Skeletal muscle tissue (tissue), 4 donors: ENCODE measurements around the gene PRKCSH. TPM values are rescaled to one million over a fixed set of nuclear protein-coding genes. Genes with fewer than 3 reads are reported as not detected.
"Not testable (repeated sequence)": the region's sequence is repeated elsewhere in the genome, so short reads cannot be mapped to it uniquely, and the experiment has no call there.

Experiments used
- H3K27ac ChIP-seq: one replicate; pipeline ENCODE4 v1.7.0; 2013; ENCODE audit warnings: mild to moderate bottlenecking, low read depth, low read length, inconsistent platforms
- H3K27me3 ChIP-seq, 3 donors: one replicate each; pipeline ENCODE4 v1.7.0; 2013; ENCODE audit warnings: low read length in 3 of 3; ENCODE audit not compliant: control insufficient read depth in 3 of 3, insufficient read depth in 3 of 3
- H3K36me3 ChIP-seq, 3 donors: one replicate each; pipeline ENCODE4 v1.7.0; 2013; ENCODE audit warnings: low read length in 3 of 3; ENCODE audit not compliant: control insufficient read depth in 3 of 3, insufficient read depth in 3 of 3
- H3K4me1 ChIP-seq, 3 donors: one replicate each; pipeline ENCODE4 v1.7.0; 2013; ENCODE audit warnings: low read length in 3 of 3, mild to moderate bottlenecking in 3 of 3; ENCODE audit not compliant: control insufficient read depth in 3 of 3, insufficient read depth in 3 of 3
- H3K4me3 ChIP-seq, 3 donors: one replicate each; pipeline ENCODE4 v1.7.0; 2013; ENCODE audit warnings: low read length in 3 of 3
- H3K9ac ChIP-seq, 3 donors: one replicate each; pipeline ENCODE4 v1.7.0; 2013; ENCODE audit warnings: low read length in 3 of 3, mild to moderate bottlenecking in 3 of 3, moderate library complexity in 2 of 3, low read depth in 1 of 3
- H3K9me3 ChIP-seq, 3 donors: one replicate each; pipeline ENCODE4 v1.7.0; 2013; ENCODE audit warnings: low read length in 3 of 3; ENCODE audit not compliant: control insufficient read depth in 3 of 3
- total RNA-seq: library from RNA; depleted of rRNA; stranded (reverse); fragments of >200 nt; gene quantifications from one replicate; pipeline ENCODE4 v1.2.3, GENCODE V29; 2014
- donor health status: Osteomylitis.

The PRKCSH gene
- total RNA-seq, 1 donor from 2014 or later: 67.8 TPM

DNA sequence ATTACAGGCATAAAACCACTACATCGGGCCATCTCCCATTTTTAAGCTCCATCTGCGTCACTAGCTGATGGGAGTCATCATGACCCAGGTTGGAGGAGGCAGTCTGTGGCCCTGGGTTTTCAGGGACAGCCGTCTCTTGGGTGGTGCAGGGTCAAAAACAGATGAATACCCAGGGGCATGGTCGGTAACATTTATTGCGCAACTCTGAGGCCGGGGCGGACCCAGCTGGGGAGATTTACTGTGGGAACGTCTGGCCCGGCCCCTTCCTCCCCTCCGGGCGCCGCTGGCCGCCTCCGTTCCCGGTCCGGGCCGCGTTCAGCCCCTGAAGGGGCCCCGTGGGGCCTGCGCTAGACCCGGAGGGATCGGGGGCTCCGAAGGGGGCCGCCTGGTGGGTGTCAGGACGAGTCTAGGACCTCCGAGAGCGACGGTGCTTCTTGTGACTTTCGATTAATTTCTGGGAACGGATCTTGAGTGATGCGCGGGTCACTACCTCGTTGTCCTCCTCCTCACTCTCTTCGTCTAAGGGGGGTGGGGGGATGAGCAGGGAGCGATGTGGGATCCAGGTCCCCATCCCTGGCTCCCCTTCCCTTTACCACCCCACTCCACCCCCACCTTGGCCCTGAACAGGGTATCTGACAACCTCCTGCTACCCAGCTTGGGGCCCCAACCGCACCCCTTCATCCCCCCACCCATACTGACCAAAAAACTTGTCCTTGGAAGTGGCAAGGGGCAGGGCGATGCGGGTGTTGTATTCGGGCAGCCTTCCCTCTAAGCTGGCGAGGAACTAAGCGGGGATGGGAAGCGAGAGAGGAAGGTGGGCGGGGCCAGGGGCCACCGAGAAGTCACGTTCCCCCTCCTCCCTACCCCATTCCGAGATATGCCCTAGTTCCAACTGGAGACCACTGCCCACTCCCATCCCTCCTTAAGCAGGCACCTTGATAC, 14.7 kb upstream of the PRKCSH start:
- Histone ChIP-seq H3K4me1 (peaks cover 8 to 23% (median 16%) of the 10 kb centered on the region in 3 donors), H3K4me3 (peak overlapping the region; percentile 27 to 54 (median 43)), H3K9ac (peak overlapping the region in 1 of 3 donors; percentile 33), H3K9me3 (no peaks in the 10 kb centered on the region), H3K27me3 (peaks cover 50 to 64% (median 52%) of the 10 kb centered on the region in 3 donors), H3K27ac (peak overlapping the region; percentile 44), H3K36me3 (no peaks in the 10 kb centered on the region)

DNA sequence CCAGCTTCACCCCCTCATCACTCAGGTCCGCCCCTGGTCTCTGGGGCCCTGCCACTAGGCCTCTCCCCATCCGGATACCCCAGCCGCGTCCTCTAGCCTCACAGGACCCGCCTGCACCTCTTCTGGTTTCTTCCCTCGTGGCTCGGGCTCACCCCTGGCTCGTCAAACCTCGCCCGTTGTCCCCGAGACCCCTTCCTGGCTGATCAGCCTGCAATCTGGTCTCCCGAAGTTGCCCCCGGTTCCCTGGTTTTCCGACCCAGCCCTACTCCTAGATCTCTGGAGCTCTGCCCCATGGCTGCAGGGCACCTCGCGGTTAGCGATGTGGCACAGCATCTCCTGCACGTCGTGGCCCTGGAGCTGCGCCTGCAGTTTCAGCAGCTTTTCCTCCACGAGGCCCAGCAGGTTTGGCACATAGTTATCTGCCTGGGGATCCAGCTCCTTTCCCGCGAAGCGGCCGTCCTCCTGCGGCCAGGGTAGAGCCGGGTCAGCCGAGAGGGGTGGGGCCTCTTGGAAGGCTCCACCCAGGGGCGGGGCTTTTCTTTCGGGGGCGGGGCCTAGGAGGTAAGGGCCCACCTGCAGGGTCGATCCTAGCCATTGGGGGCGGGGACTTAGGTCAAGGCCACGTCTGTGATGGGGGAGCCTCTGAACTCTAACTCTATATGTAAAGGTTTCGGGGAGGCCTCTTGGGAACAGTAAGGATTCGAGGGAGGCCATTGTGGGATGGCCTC, 13.9 kb upstream of the PRKCSH start:
- Histone ChIP-seq H3K4me3 (peak overlapping the region; percentile 26 to 54 (median 27)), H3K9me3 (no peaks in the 10 kb centered on the region), H3K36me3 (no peaks in the 10 kb centered on the region), H3K27ac (no peak overlapping the region), H3K9ac (peak overlapping the region in 1 of 3 donors; percentile 25), H3K4me1 (peaks cover 8 to 23% (median 16%) of the 10 kb centered on the region in 3 donors), H3K27me3 (peaks cover 50 to 64% (median 50%) of the 10 kb centered on the region in 3 donors)

DNA sequence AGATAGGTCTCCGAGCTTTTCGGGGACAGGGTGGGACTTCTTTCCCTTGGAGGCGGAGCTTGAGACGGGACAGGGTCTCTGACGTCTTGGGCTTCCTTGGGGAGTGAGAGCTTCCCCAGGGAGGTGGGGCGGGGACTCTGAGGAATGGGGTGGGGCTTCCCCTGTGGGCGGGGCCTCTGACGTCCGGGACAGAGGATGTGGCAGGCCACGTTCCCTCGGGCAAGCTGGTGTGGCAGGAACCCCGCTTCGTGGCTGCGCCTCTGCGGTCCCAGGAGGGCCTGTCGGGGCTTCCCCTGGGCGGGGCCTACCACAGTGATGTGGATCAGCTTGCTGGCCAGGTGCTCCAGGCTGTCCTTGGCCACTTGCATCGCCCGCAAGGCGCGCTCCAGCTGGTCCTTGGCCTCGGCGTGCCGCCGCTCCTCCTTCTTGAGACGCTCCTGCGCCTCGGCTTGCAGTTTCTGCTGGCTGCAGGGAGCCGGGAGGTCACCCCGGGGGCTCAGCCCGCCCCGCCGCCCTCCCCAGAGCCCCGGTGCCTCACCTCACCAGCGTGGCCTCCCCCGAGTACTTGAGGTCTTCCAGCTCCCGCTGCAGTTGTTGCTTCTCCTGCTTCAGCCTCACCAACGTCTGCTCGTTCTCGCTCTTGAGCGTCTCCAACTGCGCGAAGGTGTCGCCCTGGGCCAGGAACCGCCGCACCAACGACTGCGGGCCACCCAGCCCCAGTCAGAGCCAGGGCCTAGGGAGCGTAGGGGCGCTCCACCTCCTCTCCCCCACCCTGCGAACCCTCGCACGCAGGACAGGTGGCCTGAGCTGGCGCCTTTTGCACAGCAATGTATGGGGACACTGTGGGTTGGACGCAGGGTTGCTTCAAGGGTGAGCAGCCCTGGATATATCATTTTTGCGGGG, 13.0 kb upstream of the PRKCSH start:
- peak overlapping the region in 1 of 3 donors; percentile 41 for H3K4me3 ChIP-seq
- H3K36me3 ChIP-seq: no peaks in the 10 kb centered on the region
- no peaks in the 10 kb centered on the region for H3K9me3 ChIP-seq
- peaks cover 8 to 23% (median 16%) of the 10 kb centered on the region in 3 donors for H3K4me1 ChIP-seq
- peaks cover 45 to 60% (median 50%) of the 10 kb centered on the region in 3 donors for H3K27me3 ChIP-seq
- no peak overlapping the region for H3K27ac ChIP-seq
- H3K9ac ChIP-seq: peak overlapping the region in 1 of 3 donors; percentile 40

DNA sequence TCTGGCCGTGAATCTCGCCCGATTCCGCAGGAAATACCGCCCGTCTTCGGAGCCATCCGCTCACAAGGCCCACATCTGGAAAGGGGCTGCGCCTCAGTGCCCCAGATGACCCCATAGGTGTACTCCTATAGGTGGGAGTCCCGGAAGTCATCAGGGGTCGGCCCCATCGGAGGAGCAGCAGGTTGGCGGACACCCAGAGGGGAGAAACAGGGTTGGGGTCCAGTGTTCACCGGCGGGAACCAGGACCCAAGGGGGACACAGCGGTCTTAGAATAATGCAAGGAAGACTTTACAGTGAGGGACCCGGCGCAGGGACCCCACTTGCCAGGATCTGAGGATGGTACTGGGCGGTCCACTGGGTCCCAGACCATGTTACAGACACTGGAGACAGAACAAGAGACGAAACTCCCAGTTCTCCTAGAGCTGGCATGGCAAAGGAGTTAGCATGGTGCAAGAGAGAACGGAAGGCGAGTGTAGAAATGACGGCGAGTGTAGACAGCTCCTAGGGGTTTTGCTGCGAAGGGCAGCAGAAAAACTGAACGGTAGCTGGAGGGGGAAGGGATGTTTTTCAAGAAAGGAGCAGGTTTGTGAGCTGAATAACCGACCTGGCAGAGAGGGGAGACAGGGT, 12.2 kb upstream of the PRKCSH start:
- H3K9me3 ChIP-seq: no peaks in the 10 kb centered on the region
- peaks cover 45 to 53% (median 50%) of the 10 kb centered on the region in 3 donors for H3K27me3 ChIP-seq
- H3K4me1 ChIP-seq: peaks cover 8 to 23% (median 16%) of the 10 kb centered on the region in 3 donors
- no peaks in the 10 kb centered on the region for H3K36me3 ChIP-seq
- H3K4me3 ChIP-seq: no peak overlapping the region
- H3K27ac ChIP-seq: no peak overlapping the region
- H3K9ac ChIP-seq: no peak overlapping the region

DNA sequence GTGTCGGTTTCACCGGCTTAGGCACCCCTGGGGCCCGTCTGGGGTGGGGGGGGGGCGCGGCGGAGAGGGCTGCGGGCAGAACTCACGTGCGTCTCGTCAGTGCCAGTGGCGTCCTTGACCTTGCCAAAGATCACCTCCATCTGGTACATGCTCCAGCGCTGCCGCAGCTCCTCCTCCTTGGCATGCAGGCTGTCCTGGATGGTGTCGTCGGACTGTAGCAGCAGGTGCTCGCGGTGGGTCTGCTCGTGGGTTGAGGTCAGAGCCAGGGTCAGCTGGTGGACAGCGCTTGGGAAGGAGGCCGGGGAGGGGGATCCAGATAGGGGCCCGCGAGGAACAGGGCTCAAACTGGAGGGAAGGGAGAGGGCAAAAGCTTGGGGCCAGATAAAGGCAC, 11.6 kb upstream of the PRKCSH start:
- Histone ChIP-seq H3K9ac (no peak overlapping the region), H3K4me1 (peaks cover 7 to 20% (median 16%) of the 10 kb centered on the region in 3 donors), H3K27ac (no peak overlapping the region), H3K9me3 (no peaks in the 10 kb centered on the region), H3K4me3 (no peak overlapping the region), H3K27me3 (peaks cover 40 to 48% (median 46%) of the 10 kb centered on the region in 3 donors), H3K36me3 (no peaks in the 10 kb centered on the region)

DNA sequence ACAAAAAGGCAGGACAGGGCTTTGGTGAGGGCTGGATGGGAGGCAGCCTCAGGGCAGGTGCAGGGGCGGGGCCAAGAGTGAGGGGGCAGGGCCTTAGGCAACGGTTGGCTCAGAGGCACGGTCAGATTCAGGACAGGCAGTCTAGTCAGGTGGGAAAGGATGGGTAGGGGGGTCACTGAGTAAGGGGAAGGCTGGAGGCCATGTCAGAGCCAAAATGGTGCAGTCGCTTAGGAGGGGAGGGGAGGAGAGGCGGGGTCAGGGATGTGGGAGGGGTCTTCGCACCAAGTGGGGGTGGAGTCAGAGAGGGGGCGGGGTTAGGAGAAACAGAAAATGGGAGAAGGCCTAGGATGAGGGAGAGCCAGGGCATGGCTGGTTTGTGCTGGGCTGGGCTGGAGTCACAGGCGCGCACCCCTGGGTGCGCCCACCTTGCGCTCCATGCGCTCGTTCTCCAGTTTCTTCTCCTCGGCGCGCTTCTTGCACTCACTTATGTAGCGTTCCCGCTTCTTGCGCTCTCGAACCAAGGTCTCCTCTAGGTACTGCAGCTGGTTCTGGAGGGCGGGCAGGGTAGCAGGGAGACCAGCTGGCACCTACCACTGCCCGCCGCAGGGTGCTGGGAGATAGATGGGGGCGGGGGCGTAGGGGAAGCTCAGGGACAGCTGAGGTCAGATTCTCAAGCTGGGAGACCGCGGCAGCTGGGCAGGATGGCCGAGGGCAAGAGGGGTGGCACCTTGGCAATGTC, 9.5 kb upstream of the PRKCSH start:
- Histone ChIP-seq H3K9me3 (no peaks in the 10 kb centered on the region), H3K36me3 (no peaks in the 10 kb centered on the region), H3K4me3 (no peak overlapping the region), H3K9ac (no peak overlapping the region), H3K27me3 (peaks cover 24 to 37% (median 29%) of the 10 kb centered on the region in 3 donors), H3K27ac (no peak overlapping the region), H3K4me1 (peaks cover 1 to 16% (median 14%) of the 10 kb centered on the region in 3 donors)

DNA sequence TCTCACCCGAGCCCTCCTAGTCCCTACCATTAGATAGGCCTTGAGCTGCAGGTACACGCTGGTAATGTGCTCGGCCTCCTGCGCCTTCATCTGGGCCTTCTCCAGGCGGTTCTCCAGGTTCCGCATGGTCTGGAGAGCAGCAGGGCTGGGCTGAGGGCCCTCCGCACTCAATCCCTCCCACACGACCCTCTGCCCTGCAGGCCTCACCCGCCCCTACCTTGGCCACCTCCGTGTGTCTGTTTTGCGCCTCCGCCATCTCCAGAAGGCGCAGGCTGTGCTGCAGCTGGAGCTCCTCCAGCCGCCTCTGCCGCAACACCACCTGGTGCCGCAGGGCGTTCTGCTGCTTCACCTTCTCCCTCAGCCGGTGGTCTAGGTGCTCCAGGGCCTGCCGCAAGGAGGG, 8.8 kb upstream of the PRKCSH start:
- H3K9ac ChIP-seq: no peak overlapping the region
- H3K9me3 ChIP-seq: no peaks in the 10 kb centered on the region
- H3K4me1 ChIP-seq: peaks cover 0 to 10% (median 6%) of the 10 kb centered on the region in 3 donors
- H3K4me3 ChIP-seq: no peak overlapping the region
- no peaks in the 10 kb centered on the region for H3K36me3 ChIP-seq
- H3K27ac ChIP-seq: no peak overlapping the region
- peaks cover 16 to 29% (median 21%) of the 10 kb centered on the region in 3 donors for H3K27me3 ChIP-seq

DNA sequence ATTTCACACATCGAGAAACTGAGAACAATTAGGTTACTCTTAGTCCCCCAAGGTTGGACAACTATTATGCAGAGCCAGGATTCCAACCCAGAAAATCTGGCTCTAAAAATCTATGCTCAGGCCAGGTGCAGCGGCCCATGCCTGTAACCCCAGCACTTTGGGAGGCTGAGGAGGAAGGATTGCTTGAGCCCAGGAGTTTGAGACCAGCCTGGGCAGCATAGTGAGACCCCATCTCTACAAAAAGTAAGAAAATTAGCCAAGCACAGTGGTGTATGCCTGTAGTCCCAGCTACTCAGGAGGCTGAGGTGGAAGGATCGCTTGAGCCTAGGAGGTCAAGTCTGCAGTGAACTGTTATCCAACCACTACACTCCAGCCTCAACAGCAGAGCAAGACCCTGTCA, 1.9 kb upstream of the PRKCSH start:
- peaks cover 16 to 21% (median 17%) of the 10 kb centered on the region in 3 donors for H3K4me1 ChIP-seq
- H3K9ac ChIP-seq, H3K27me3 ChIP-seq, H3K9me3 ChIP-seq, H3K4me3 ChIP-seq, H3K27ac ChIP-seq: not testable (repeated sequence)
- H3K36me3 ChIP-seq: peaks cover 10 to 19% (median 15%) of the 10 kb centered on the region in 3 donors
